HG02943 (cell line): ENCODE measurements around the gene BMP8B.
A peak's percentile ranks its signal among the peaks of the same experiment; 100 is the strongest.
"Not testable (repeated sequence)": the region's sequence is repeated elsewhere in the genome, so short reads cannot be mapped to it uniquely, and the experiment has no call there.

ENCODE experiments used
- ATAC-seq: cut with Tn5 transposase; IDR thresholded peaks from one replicate; pipeline ENCODE4 v1.9.1; 2021; ENCODE audit warnings: mild to moderate bottlenecking, low read depth, moderate library complexity; ENCODE audit not compliant: unreplicated experiment

The BMP8B gene

DNA sequence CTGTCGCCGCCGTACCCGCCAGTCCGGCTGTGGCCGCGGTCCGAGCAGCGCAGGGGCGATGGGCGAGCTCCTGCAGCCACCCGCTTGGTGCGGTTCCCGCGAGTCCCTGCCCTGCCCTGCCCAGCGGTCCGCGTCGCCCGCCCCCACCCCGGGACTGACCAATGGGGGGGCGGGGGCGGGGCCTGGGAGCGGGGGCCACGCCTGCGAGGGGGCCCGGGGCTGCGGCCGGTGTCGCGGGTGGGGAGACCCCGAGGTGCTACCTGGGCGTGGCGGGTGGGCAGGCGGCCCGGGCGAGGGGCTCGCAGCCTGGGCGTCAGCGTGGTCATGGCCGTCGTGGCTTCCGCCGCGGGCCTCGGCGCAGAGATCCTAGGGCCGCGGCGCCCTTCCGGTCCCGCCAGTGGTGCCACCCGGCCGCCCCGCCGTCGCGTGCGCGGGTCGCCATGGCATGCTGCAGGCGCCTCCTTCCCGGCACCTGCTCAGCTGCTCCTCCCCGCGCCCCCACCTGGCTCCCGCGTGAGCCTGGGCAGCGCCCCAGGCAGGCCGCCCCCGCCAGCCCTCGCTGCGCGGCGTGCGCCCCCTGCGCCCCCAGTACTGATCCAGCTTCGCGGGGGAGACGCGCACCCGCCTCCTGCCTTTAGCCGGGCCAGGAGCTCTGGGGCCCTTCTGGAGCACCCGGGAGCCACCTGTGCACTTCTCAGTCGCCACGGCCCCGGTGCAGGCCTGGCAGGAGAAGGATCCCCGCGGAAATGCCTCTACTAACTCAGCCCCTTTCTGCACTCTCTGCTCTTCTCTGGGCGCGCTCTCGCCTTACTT, at the start of gene BMP8B:
BMP8B (minus strand) TSS at position 108 of the 813 bp plus-strand sequence. CDS start 380 bp downstream, outside the sequence.
- ATAC-seq: no peak

- no peak for ATAC-seq
Observed at GRCh38 chr1:39836595-39837110, 48.0 kb upstream of the BMP8B start.

DNA sequence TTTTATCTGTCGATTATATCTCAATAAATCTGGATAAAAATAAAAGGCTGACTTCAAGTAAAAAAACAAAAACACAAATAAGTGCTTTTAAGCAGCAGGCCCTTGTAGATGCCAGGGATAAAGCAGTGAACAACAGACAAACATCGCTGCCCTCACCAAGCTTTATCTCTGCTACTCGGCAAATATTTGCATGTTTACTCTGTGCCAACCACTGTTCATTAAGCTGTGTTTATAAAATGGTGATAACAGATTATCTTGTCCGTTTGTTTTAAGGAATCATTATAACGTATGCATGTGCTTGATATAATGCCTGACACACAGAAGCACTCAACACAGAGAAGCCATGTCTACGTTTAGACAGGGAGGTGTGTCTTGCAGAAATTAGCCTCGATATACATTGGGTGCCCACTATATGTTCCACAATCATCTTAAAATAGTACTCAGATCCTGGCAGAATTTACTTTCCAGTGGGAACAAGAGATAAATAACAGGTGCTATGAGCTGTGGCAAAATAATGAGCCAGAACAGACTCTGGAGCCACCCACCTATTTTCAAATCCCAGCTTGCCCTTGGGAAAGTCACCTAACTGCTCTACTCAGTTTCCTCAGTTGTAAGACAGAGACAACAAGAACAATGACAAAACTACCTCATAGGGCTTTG, 47.4 kb upstream of the BMP8B start:
- no peak for ATAC-seq

GRCh38 chr1:39835110-39835509, 46.4 kb upstream of the BMP8B start:
- ATAC-seq: no peak

DNA sequence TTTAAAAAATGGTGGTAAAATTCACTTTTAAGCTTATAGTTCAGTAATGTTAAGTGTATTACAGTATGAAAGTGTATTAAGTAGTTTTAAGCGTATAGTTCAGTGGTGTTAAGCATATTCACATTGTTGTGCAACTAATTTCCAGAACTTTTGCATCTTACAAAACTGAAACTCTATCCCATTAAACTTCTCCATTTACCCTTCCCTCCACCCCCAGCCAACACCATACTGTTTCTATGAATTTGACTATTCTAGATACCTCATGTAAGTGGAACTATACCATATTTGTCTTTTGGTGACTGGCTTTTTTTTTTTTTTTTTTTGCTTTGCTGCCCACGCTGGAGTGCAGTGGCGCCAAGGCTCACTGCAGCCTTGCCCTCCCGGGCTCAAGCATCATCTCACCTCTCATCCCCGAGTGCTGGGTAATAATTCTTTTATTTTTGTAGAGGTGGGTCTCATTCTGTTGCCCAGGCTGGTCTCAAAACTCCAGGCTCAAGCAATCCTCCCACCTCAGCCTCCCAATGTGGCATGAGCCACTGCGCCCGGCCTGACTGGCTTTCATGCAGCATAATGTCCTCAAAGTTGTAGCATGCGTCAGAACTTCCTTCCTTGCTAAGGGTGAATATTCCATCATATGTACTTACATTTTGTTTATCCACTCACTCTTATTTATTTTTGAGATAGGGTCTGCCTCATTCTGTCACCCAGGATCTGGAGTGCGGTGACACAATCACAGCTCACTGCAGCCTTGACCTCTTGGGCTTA, 45.1 kb upstream of the BMP8B start:
- ATAC-seq: no peak

DNA sequence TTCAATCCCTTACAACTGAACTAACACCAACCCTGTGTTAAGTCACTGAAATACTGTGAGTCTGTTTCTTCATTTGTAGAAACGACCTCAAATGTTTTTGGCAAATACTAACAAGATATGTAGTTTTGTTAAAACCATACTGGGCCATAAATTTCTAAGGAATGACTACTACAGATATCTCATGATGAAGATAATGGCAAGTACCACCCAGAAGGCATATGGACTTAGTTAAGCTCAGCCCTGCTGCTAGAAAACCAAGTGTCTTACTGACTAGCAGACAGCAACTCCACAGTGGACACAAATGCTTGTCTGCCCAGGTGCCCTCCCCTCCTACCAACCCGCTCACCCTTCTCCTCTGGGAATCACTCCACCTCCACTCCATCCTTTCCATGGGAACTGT, 44.5 kb upstream of the BMP8B start:
- ATAC-seq: no peak

DNA sequence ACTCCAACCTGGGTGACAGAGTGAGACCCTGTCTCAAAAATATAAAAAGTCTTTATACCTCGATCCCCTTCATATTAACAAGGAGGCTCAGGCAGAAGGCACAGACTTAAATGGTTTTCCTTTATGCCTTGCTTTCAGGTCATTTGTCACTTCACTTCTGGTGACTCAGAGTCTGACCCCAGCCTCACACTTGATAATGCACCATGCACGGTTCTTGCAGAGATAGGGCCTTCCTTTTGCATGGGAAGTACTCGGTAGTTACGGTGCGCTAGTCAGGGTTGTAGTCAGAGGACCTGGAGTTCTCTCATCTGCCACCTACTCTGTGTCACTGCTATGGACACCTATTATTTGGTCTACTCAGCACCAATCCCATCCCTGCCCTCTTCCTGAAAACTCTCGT, 43.6 kb upstream of the BMP8B start:
- no peak for ATAC-seq

DNA sequence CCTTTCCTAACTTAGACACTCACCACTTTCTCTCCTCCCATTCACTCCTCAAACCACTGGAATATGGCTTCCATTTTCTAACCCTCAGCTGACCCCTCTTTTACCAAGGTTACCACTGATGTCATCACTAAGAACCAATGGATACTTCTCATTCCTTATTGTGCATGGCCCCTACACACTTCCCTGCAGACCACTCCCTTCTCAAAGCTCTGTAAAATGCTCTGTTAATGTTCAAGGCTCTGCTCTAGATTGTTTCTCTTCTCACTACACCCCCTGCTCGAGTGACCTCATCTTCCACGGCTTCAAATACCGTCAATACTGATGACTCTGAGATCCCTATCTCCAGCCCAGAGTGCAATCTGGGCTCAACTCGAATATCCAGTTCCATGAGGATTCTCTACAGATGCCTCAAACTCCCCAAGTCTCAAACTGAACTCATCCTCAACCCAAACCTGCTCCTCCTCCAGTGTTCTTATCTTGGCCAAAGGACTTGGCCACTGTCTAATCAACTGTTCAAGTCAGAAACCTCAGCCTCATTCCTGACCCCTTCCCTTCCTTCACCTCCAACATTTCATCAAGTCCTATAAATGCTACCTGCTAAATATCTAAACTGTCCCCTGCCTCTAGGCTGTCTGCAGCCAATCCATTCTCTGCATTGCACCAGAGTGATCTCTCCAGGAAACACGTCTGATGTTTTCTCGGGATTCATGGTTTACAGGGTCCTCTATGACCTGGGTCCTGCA, 41.3 kb upstream of the BMP8B start:
- ATAC-seq: no peak

DNA sequence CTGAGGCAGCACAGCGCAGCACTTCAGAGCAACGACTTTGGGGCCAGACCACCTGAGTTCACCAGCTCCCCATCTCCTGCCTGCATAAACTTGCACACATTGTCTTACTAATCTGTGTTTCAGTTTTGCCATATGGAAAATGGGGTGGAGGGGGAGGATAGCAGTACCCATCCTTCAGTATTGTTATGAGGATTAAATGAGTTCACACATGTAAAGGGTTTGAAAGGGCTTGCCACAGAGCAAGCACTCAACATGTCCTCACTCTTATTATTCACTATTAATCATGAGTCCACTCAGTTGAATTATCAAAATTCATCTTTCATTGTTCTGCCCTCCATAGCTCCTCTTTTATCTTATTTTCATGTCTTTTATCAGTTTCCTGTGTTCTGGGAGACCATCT, 40.1 kb upstream of the BMP8B start:
- no peak for ATAC-seq

- not testable (repeated sequence) for ATAC-seq
Observed at GRCh38 chr1:39828255-39828654, 39.6 kb upstream of the BMP8B start.

DNA sequence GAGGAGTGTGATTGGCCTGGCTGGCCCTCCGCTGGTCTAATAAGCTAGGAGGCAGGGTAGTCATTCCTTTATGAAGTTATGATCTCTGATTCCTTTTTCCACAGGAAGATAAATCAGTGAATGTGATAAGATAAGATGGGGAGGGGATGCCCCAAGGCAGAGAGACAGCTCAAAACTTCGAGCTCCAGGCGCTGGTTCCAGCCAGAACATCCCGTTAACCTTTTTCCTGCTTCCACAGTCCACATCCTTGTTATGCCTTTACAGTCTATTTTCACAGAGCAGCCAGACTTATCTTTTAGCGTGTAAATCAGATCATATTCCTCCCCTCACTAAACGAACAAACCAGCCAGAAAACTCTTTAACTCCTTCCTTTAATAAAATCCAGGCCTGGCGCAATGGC, 38.5 kb upstream of the BMP8B start:
- no peak for ATAC-seq

DNA sequence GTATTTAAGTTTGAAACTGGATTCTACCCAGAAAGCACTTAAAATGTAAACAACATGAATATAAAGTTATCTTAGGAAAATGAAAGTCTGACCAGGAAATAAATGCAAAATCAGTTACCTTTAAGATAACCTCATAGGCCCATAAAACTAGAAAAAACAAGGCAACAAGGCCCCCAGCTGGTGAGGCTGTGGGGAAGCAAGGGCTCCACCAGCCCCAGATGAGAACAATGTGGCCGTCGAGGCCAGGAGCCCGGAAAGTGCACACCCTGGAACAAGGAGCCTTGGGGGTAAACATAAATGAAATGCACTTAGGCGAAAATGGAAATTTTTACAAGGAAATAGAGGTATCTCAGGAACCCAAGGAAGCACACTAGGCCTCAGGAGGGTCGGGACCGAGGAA, 37.9 kb upstream of the BMP8B start:
- ATAC-seq: no peak

GRCh38 chr1:39825432-39825941, 36.8 kb upstream of the BMP8B start:
- no peak for ATAC-seq

DNA sequence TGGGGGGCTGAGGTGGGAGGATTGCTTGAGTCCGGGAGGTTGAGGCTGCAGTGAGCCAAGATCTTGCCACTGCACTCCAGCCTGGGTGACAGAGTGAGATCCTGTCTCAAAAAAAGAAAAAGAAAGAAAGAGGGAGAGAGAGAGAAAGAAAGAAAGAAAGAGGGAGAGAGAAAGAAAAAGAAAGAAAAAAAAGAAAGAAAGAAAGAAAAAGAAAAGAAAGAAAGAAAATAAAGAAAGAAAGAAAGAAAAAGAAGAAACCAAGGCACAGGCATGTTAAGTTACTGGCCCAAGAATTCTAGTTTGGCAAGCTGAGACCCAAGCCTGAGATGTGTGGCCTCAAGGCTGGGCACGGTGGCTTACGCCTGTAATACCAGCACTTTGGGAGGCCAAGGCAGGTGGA, 34.8 kb upstream of the BMP8B start:
- not testable (repeated sequence) for ATAC-seq

DNA sequence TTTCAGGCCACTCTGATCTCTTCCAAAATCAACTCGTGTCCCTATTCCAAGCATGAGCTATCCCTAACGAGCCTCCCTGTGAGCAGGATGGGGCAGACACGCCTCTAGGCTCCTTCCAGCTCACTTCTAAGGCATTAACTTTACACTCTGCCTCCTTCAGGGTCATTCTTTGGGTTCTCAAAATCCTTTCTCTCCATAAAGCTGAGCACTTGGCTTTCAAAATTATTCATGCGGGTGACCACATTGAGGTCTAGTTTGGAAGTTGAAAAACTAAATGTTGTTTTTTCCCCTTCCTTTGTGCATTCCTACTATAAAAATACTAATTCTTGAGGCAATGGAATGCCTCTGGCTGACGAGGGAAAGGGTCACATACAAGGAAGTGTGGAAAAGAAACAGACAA, 33.5 kb upstream of the BMP8B start:
- no peak for ATAC-seq

- ATAC-seq: no peak
Observed at GRCh38 chr1:39819091-39819812, 30.6 kb upstream of the BMP8B start.

GRCh38 chr1:39818482-39818881, 29.8 kb upstream of the BMP8B start:
- ATAC-seq: no peak

DNA sequence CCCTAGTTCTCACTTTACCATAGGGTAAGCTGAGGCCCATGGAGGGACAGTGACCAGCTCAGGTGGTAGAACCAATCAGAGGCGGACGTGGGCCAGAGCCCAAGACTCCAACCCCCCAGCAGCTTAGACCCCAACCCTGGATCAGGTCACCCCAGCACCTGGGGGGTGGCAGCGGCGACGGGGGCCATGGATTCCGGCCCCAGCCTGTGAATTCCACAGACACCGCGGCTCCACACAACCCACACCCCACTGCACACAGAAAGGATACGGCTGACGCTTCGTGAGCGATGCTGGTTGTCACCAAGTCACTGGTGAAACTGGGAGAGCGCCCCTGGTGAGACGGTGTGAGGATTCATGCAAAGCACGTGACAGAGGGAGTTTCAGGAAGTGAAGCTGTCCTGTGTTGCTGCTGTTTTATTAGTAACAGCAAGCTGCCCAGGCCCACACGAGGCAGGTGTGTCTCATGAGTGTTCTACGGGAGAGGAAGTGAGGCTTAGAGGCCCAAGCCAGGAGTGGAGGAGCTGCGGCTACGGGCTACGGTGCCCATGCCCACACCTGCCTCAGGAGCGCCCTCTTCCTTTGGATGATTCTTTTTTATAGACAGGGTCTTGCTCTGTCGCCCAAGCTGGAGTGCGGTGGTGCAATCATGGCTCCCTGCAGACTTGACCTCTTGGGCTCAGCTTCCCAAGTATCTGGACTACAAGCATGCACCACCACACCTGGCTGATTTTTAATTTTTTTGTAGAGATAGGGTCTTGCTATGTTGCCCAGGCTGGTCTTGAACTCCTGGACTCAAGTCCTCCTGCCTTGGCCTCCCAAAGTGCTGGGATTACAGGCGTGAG, 28.6 kb upstream of the BMP8B start:
- ATAC-seq: peak; percentile 80
